ENCODE measurements around the gene ARHGDIB.

ARHGDIB gene

GRCh38 chr12:14930299-14930698 lies 31.1 kb downstream of the ARHGDIB start:
- no peak for DNase-seq

DNA sequence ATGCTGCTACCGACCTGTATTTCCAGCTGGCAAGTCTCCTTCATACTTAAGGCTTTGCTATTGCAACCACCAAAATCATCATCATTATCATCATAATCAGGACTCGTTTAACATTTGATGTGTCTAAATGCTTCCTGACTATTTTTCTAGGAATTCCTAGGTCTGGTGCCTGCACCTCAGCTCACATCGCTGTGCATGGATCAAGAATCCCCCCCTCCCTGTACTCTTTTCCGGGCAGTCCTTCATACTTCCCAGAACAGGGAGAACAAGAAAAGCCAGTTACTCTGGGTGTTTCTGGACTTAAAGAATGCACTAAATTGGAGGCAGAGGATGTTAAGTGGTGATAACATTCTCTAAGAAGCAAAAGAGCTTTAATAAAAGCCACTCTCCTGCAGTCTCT lies 32.5 kb downstream of the ARHGDIB start:
- no peak for DNase-seq

- no peak for DNase-seq
These were observed 34.1 kb downstream of the ARHGDIB start for GRCh38 chr12:14927267-14927666.

DNA sequence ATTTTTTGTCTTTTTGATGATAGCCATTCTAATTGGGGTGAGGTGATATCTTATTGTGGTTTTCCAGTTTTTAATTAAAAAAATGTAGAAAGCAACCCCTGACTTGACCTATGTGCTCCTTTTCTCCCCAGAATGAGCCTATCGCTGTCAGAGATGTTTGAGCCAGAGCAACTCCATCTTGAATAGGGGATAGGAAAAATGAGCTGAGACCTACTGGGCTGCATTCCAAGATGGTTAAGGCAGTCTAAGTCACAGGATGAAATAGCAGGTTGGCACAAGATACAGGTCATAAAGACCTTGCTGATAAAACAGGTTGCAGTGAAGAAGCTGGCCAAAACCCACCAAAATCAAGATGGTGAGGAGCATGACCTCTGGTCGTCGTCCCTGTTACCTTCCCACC lies 36.9 kb downstream of the ARHGDIB start:
- no peak for DNase-seq

DNA sequence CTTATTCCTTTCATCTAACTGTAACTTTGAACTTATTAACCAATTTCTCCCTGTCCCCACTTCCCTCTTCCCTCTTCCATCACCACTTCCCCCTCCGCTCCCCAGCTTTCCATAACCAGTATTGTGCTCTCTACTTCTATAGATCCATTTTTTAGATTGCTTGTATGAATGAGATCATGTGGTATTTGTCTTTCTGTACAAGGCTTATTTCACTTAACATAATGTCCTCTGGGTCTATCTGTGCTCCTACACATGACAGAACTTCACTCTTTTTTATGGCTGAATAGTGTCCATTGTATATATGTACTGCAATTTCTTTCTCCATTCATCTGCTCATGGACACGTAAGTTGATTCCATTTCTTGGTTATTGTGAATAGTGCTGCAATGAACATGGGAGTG lies 37.5 kb downstream of the ARHGDIB start:
- peak; percentile 4 to 29 (median 24) for DNase-seq

DNA sequence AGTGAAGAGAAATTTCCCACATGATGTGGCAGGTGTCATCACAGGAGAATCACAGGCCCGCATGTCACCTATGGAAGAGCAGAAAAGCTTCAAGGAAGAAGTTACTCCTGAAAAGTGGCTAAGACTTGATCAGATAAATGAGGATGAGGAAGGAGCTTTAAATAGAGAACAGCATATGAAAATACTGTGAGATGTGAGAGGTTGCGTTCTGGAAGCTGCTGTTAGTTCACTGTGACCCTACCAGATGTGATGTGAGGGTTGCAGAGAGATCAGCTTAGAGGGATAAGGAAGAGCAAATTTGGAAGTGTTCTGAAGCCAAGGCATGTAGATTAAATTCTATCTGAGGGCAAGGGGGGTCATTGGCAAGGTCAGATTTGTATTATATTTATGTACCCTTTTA lies 40.2 kb downstream of the ARHGDIB start:
- no peak for DNase-seq

DNA sequence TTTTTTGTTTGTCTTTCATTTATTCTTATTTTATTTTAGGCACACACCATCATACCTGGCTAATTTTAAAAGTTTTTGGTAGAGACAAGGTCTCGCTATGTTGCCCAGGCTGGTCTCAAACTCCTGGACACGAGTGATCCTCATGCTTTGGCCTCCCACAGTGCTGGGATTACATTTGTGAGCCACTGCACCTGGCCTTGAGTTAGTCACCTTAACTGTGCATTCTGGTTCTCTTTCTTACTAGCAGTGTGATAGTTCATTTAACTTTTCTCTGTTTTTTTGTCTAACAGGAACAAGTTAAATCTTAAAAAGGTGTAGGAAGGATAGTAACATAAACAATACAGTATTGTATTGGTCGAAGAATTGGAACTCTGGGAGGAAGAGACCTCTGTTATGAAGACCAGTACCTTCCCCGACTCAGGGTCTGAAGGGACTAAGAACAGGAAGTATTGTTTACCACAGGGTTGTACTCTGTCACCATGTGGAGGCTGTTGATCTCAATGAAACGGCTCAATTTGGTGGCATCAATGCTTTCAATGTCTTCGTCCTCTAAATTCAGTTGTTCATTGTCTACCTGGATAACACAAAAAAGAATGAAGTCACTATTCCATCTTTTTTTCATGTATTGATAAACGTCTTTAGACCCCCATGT lies 40.8 kb downstream of the ARHGDIB start:
- DNase-seq = no peak

- DNase-seq = no peak
These were observed 41.9 kb downstream of the ARHGDIB start for GRCh38 chr12:14919455-14919854.

DNA sequence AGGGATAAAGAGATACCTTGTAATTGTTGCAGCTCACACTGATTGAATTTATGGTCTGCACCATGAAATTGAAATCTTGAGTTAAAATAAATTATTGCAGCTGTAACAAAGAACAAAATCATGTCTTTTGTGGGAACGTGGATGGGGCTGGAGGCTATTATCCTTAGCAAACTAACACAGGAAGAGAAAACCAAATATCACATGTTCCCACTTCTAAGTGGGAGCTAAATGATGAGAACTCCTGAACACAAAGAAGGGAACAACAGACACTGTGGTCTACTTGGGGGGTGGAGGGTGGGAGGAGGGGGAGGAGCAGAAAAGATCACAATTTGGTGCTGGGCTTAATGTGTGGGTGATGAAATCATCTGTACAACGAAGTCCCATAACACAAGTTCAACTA lies 45.7 kb downstream of the ARHGDIB start:
- DNase-seq = no peak

GRCh38 chr12:14913381-14913781 lies 48.0 kb downstream of the ARHGDIB start:
- no peak for DNase-seq

GRCh38 chr12:14911131-14911530 lies 50.3 kb downstream of the ARHGDIB start:
- DNase-seq = no peak

- no peak for DNase-seq
These were observed 51.1 kb downstream of the ARHGDIB start for GRCh38 chr12:14910090-14910915.

DNA sequence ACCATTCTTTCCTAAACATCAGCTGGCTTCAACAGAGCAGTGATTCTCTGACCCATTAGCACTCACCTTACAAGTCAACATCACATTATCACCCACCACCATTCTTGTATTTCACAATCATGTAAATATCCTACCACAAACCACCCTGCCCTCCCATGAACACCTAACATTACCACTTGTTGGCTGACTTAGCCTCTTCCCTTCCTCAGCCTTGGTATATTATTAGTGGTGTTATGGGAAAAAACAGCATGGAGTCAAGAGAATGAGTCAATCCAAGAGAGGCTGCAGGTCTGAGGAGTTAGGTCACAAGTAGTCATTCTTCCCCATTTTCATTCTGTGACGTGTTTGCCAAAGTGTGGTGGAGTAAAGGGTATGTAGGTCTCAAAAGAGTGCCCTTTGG lies 53.4 kb downstream of the ARHGDIB start:
- DNase-seq = peak in 1 of 4 experiments; percentile 11

DNA sequence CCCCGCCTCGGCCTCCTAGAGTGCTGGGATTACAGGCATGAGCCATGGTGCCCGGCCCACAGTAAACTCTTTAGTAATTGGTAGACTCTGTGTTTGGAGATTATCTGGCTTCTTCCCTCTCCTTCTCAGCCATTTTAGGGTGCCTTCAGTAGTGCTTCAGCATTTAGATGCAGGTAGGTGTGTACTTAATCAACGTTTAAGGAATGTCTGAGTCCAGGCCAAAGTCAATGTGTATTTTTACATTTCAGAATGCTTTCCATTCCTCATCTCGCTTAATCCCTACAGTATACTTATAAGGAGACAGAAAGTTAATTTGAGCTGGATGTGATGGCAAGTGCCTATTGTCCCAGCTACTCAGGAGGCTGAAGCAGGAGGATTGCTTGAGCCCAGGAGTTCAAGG lies 55.3 kb downstream of the ARHGDIB start:
- DNase-seq = no peak

- DNase-seq = no peak
These were observed 56.0 kb downstream of the ARHGDIB start for GRCh38 chr12:14905269-14906004.

DNA sequence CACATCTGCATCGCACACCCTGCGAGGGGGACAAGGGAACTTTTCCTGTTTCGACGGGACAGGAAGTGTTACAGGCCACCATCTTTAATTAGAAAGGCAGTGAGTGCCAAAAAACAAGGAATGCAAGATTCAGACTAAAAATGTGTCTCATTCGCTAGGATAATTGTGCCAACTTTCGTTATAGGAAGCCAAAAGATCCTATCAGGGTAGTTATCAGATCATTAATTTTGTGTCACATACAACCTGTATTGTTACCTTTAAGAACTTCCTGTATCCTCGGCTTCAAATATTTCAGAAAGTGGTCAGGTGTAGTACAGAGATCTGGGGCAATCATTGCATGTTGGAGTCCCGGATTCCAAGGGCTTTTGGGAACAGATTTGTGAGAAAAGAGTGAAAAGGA lies 56.5 kb downstream of the ARHGDIB start:
- no peak for DNase-seq

- DNase-seq = no peak
These were observed 57.9 kb downstream of the ARHGDIB start for GRCh38 chr12:14903386-14904098.

DNA sequence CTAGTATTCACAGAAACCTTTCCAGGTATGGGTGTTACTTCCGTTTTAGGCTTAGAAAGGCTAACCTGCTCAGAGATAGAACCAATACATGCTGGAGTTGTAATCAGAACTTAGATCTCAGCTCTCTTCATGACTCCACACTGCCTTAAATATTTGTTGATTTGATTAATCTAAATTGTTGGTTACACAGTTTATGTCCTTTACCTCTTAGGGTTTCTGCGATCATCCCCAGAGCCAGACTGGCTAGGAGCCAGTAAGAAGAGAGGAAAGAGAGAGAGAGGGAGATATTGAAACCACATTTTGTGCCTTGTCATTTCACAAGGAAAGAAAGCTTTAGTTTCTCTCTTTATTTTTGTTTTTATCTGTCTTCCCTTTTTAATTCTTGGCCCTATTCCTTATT lies 58.9 kb downstream of the ARHGDIB start:
- no peak for DNase-seq

DNA sequence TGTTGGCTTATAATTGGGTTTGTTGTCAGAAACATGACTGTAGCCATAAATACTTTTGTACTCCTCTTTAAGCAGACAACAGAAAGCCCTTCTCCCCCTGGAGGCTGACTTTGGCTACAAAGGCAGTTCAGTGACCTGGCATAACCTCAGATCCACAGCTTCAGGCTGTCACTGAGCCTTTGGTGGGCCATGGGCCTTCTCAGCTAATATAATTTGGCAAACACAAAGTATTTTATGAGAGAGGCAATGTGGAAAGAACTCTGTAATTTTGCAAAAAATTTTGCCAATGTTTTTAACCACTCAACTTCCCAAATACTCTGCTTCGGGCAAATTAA lies 60.2 kb downstream of the ARHGDIB start:
- DNase-seq = no peak

- DNase-seq = no peak
These were observed 60.7 kb downstream of the ARHGDIB start for GRCh38 chr12:14900521-14901227.

- no peak for DNase-seq
These were observed 64.8 kb downstream of the ARHGDIB start for GRCh38 chr12:14896521-14897169.

All from suppressor macrophage (primary cell).